Measurements from ENCODE around the gene DPP7. TPM values are rescaled to one million over a fixed set of nuclear protein-coding genes. Genes with fewer than 3 reads are reported as not detected.

The DPP7 gene
- total RNA-seq, 2 experiments from 2014 or later: 154 to 182 TPM

GRCh38 chr9:137077010-137077747, 37.4 kb downstream of the DPP7 start, which contains the start of gene UAP1L1:
Gene UAP1L1, plus strand, starts transcription at chr9:137077517. Its CDS starts 16 bp downstream, at chr9:137077533.
- TF ChIP-seq EZH2phosphoT487 (IDR thresholded peaks at IDR 0.05; ENCODE audit: borderline replicate concordance, low read depth, low read length): no peak
- no peak for TF ChIP-seq CTCF (conservative IDR thresholded peaks at IDR 0.05; ENCODE audit: low read length)
- POLR2A ChIA-PET: interaction anchor here (1.2 to 2.0 kb wide), 2 partner anchors 9 to 10 kb away, joined by 4 to 7 read pairs; partner anchors contain the start of gene MAN1B1
- CTCF ChIA-PET (ENCODE audit: unreplicated experiment): interaction anchor here (0.6 to 1.1 kb wide), 3 partner anchors 9 to 13 kb away, joined by 3 to 5 read pairs (median 4); partner anchors contain the start of gene MAN1B1

GRCh38 chr9:137076636-137077009, 37.9 kb downstream of the DPP7 start:
- CTCF ChIA-PET (ENCODE audit: unreplicated experiment): interaction anchor here (1.1 kb wide), 1 partner anchor 10 kb away, joined by 3 read pairs; the partner anchor contains the start of gene MAN1B1
- H3K9me2 ChIP-seq (ENCODE audit: insufficient read depth, low read length): no peaks in the 10 kb centered on the region
- peak overlapping the region; percentile 50; the same call in 1 of the 2 replicates for H2AFZ ChIP-seq (ENCODE audit: low read length)
- no peaks in the 10 kb centered on the region for H3K36me3 ChIP-seq (ENCODE audit: insufficient read depth, low read length)
- H3K27ac ChIP-seq (ENCODE audit: low read depth, low read length, poor library complexity, severe bottlenecking): no peak overlapping the region
- peak overlapping the region; percentile 66 for H3K4me2 ChIP-seq (ENCODE audit: low read length)
- TF ChIP-seq EZH2phosphoT487 (IDR thresholded peaks at IDR 0.05; ENCODE audit: borderline replicate concordance, low read depth, low read length) (no peak), CTCF (conservative IDR thresholded peaks at IDR 0.05; ENCODE audit: low read length) (no peak)
- intact Hi-C loops (cut with micrococcal nuclease; ENCODE audit: unreplicated experiment): no loop called here
- no peaks in the 10 kb centered on the region for H3K79me2 ChIP-seq (ENCODE audit: insufficient read depth, low read depth, low read length)
- H3K9me3 ChIP-seq (ENCODE audit: low read length): no peaks in the 10 kb centered on the region
- no TSS peak for BruUV-seq (replicated peaks)
- no peak for DNase-seq (ENCODE audit: low spot score)
- H3K4me3 ChIP-seq (ENCODE audit: low read depth, low read length, poor library complexity, severe bottlenecking): peak overlapping the region; percentile 72
- no peaks in the 10 kb centered on the region for H4K20me1 ChIP-seq (ENCODE audit: insufficient read depth, low read length)
- H3K4me1 ChIP-seq (ENCODE audit: insufficient read depth, low read length, poor library complexity, severe bottlenecking): peaks cover 18% of the 10 kb centered on the region
- POLR2A ChIA-PET: interaction anchor here (1.2 to 2.0 kb wide), 2 partner anchors 8 to 10 kb away, joined by 4 to 7 read pairs; partner anchors contain the start of gene MAN1B1

More at GRCh38 chr9:137077010-137077747, 37.4 kb downstream of the DPP7 start, which contains the start of gene UAP1L1:
- intact Hi-C loops (cut with micrococcal nuclease; ENCODE audit: unreplicated experiment): no loop called here
- DNase-seq (ENCODE audit: low spot score): peak; percentile 64
- no TSS peak for BruUV-seq (replicated peaks)
- peaks cover 18% of the 10 kb centered on the region for H3K4me1 ChIP-seq (ENCODE audit: insufficient read depth, low read length, poor library complexity, severe bottlenecking)
- no peaks in the 10 kb centered on the region for H4K20me1 ChIP-seq (ENCODE audit: insufficient read depth, low read length)
- H2AFZ ChIP-seq (ENCODE audit: low read length): peak within 1 kb of the TSS; percentile 50; the same call in 1 of the 2 replicates
- H3K79me2 ChIP-seq (ENCODE audit: insufficient read depth, low read depth, low read length): no peaks in the 10 kb centered on the region
- H3K9me2 ChIP-seq (ENCODE audit: insufficient read depth, low read length): no peaks in the 10 kb centered on the region
- no peak within 1 kb of the TSS for H3K27ac ChIP-seq (ENCODE audit: low read depth, low read length, poor library complexity, severe bottlenecking)
- no peaks in the 10 kb centered on the region for H3K36me3 ChIP-seq (ENCODE audit: insufficient read depth, low read length)
- H3K4me2 ChIP-seq (ENCODE audit: low read length): peak within 1 kb of the TSS; percentile 69
- peak within 1 kb of the TSS; percentile 72 for H3K4me3 ChIP-seq (ENCODE audit: low read depth, low read length, poor library complexity, severe bottlenecking)
- no peaks in the 10 kb centered on the region for H3K9me3 ChIP-seq (ENCODE audit: low read length)

Data from OCI-LY7 (cell line).